Mononuclear cell (primary cell): ENCODE measurements around the gene MUC15. TPM values are rescaled to one million over a fixed set of nuclear protein-coding genes. Genes with fewer than 3 reads are reported as not detected.

Experiments
- H3K27me3 ChIP-seq: 2 replicates; pipeline ENCODE4 v1.6.0; 2011; ENCODE audit warnings: low read length, control low read depth; ENCODE audit not compliant: insufficient read depth
- H3K4me1 ChIP-seq: 2 replicates; pipeline ENCODE4 v1.5.1; 2011; ENCODE audit warnings: mild to moderate bottlenecking, low read length, control low read depth; ENCODE audit not compliant: insufficient read depth
- H3K4me3 ChIP-seq: 2 replicates; pipeline ENCODE4 v1.5.1; 2011; ENCODE audit warnings: mild to moderate bottlenecking, low read length, moderate library complexity
- H3K9me3 ChIP-seq: 2 replicates; pipeline ENCODE4 v1.5.1; 2011; ENCODE audit warnings: low read depth, mild to moderate bottlenecking, control low read depth, low read length
- total RNA-seq: library from RNA; depleted of rRNA; stranded (reverse); fragments of >200 nt; gene quantifications from one replicate; pipeline ENCODE4 v1.2.3, GENCODE V29; 2012

Gene MUC15
- total RNA-seq, 1 donor: not detected

- no peak overlapping the region for H3K4me3 ChIP-seq
- H3K27me3 ChIP-seq: no peaks in the 10 kb centered on the region
- H3K4me1 ChIP-seq: no peaks in the 10 kb centered on the region
- H3K9me3 ChIP-seq: no peaks in the 10 kb centered on the region
Observed at GRCh38 chr11:26550022-26550421, 22.0 kb downstream of the MUC15 start.

GRCh38 chr11:26549176-26549575 is 22.9 kb downstream of the MUC15 start:
- Histone ChIP-seq H3K9me3 (no peaks in the 10 kb centered on the region), H3K4me3 (no peak overlapping the region), H3K27me3 (no peaks in the 10 kb centered on the region), H3K4me1 (no peaks in the 10 kb centered on the region)

- H3K4me1 ChIP-seq: no peaks in the 10 kb centered on the region
- no peak overlapping the region for H3K4me3 ChIP-seq
- no peaks in the 10 kb centered on the region for H3K27me3 ChIP-seq
- H3K9me3 ChIP-seq: no peaks in the 10 kb centered on the region
Observed at GRCh38 chr11:26541870-26542269, 30.2 kb downstream of the MUC15 start.

- Histone ChIP-seq H3K9me3 (no peaks in the 10 kb centered on the region), H3K27me3 (no peaks in the 10 kb centered on the region), H3K4me3 (no peak overlapping the region), H3K4me1 (no peaks in the 10 kb centered on the region)
Observed at GRCh38 chr11:26539517-26539916, 32.5 kb downstream of the MUC15 start.

GRCh38 chr11:26537341-26537740 is 34.7 kb downstream of the MUC15 start:
- Histone ChIP-seq H3K27me3 (no peaks in the 10 kb centered on the region), H3K4me3 (no peak overlapping the region), H3K4me1 (no peaks in the 10 kb centered on the region), H3K9me3 (no peaks in the 10 kb centered on the region)

GRCh38 chr11:26527685-26528084 is 44.4 kb downstream of the MUC15 start:
- Histone ChIP-seq H3K4me1 (no peaks in the 10 kb centered on the region), H3K9me3 (no peaks in the 10 kb centered on the region)

GRCh38 chr11:26522912-26523610 is 49.0 kb downstream of the MUC15 start:
- no peaks in the 10 kb centered on the region for H3K9me3 ChIP-seq
- H3K27me3 ChIP-seq: no peaks in the 10 kb centered on the region
- H3K4me3 ChIP-seq: no peak overlapping the region
- no peaks in the 10 kb centered on the region for H3K4me1 ChIP-seq

More at GRCh38 chr11:26527685-26528084, 44.4 kb downstream of the MUC15 start:
- Histone ChIP-seq H3K4me3 (no peak overlapping the region), H3K27me3 (no peaks in the 10 kb centered on the region)

- Histone ChIP-seq H3K27me3 (no peaks in the 10 kb centered on the region), H3K9me3 (no peaks in the 10 kb centered on the region), H3K4me1 (no peaks in the 10 kb centered on the region), H3K4me3 (no peak overlapping the region)
Observed at GRCh38 chr11:26519469-26519868, 52.6 kb downstream of the MUC15 start.

GRCh38 chr11:26512196-26512595 is 59.9 kb downstream of the MUC15 start:
- Histone ChIP-seq H3K4me3 (no peak overlapping the region), H3K27me3 (no peaks in the 10 kb centered on the region), H3K9me3 (no peaks in the 10 kb centered on the region), H3K4me1 (no peaks in the 10 kb centered on the region)

- Histone ChIP-seq H3K4me1 (no peaks in the 10 kb centered on the region), H3K9me3 (no peaks in the 10 kb centered on the region), H3K4me3 (no peak overlapping the region), H3K27me3 (no peaks in the 10 kb centered on the region)
Observed at GRCh38 chr11:26510756-26511155, 61.3 kb downstream of the MUC15 start.

GRCh38 chr11:26510164-26510563 is 61.9 kb downstream of the MUC15 start:
- no peaks in the 10 kb centered on the region for H3K4me1 ChIP-seq
- no peaks in the 10 kb centered on the region for H3K9me3 ChIP-seq

More at GRCh38 chr11:26510164-26510563, 61.9 kb downstream of the MUC15 start:
- Histone ChIP-seq H3K4me3 (no peak overlapping the region), H3K27me3 (no peaks in the 10 kb centered on the region)

Other genes starting within 250 kb of the MUC15 start
- not detected for gene ANO3, start 240.1 kb downstream of the MUC15 start, total RNA-seq
- gene SLC5A12, start 149.8 kb upstream of the MUC15 start, total RNA-seq: not detected